GM23248 (cell line): ENCODE measurements around the gene CDKAL1.

Experiments
- EZH2 ChIP-seq: fragments of 200-600 bp; sonication (generic); IDR thresholded peaks from 2 replicates; pipeline ENCODE4 v1.6.1; 2018; ENCODE audit warnings: antibody characterized with exemption, mild to moderate bottlenecking; ENCODE audit not compliant: insufficient read depth, poor library complexity, severe bottlenecking
- EZH2phosphoT487 ChIP-seq: fragments of 200-600 bp; sonication (generic); IDR thresholded peaks from 2 replicates; pipeline ENCODE4 v1.6.1; 2018; ENCODE audit warnings: antibody characterized with exemption, moderate library complexity, mild to moderate bottlenecking, low read depth; ENCODE audit not compliant: insufficient read depth

- TF ChIP-seq EZH2 (no peak), EZH2phosphoT487 (no peak)
Measured at GRCh38 chr6:21061892-21062291, 527.6 kb downstream of the CDKAL1 start.
